GM21717 (cell line): Measurements from ENCODE around the gene KRABD2.
"Not testable (repeated sequence)": the region's sequence is repeated elsewhere in the genome, so short reads cannot be mapped to it uniquely, and the experiment has no call there.

Experiments
- ATAC-seq: cut with Tn5 transposase; IDR thresholded peaks from one replicate; pipeline ENCODE4 v1.9.1; 2021; ENCODE audit warnings: mild to moderate bottlenecking, moderate library complexity; ENCODE audit not compliant: unreplicated experiment

The KRABD2 gene

DNA sequence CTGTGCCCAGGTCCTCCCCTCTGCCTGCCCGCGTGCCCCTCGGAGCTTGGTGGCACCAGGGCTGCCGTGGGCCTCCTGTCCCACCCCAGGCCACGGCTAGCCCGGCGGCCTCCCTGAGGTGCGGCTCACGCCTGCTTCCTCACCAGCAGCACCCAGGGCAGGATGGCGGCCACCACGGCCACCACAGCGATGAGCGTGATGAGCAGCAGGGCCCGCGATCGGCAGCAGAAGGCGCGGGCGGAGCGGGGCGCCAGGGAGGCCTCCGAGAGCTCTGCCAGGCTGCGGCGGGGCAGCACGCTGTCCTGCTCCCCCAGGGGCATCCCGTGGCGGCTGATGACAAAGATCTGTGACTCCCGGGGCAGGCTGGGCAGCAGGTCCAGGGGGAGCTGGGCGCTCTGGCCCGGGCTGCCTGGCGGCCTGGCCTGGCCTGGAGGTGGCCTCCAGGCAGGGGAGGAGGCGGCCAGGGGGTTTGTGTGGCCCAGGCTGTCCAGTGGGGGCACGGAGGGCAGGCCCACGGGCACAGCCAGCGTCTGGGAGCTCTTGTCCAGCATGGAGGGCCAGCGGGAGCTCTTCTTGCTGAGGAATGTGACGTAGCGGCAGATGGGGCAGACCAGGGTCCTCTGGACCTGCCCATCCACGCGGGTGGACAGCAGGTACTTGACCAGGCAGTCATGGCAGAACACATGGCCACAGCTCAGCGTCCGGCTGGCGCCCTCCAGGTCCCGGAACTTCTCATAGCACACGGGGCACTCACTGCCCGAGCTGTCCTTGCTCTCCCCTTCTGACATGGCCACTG is 16.4 kb upstream of the KRABD2 start:
- no peak for ATAC-seq

DNA sequence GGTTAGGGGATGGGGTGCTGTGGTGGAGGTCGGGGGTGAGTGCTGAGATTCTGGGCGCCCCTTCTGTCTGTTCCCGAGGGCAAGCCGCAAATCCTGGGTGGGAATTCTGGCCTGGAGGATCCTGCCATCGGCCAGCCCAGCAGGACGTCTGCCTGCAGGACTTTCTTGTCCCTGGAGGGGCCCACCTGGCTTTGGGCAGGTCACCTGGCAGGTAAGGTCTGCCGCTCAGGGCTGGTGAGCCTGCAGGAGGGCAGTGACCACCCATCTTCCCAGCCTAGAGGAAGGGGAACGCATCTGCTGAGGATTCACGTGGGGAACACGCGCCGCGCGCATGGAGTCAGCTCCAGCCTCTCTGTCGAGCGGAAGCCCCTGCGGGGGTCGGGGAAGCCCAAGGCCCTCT is 15.8 kb upstream of the KRABD2 start:
- ATAC-seq: no peak

DNA sequence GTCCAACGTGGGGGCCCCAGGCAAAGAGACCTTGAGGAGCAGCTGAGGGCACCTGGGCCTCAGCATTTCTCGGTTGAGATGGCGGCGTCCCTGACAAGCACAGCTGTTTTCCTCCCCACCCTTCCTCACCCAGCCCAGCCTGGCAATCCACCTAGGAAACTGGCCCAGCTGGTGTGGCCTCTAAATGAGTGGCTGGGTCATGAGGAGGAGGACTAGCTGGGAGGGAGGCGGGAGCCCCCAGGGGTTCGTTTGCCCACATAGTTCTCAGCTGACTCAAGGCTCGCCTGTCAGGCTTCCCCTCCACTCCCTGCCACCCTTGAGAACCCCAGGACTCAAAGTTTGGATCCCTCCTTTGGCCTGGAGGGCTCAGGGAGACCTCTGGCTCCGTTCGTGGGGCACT is 15.2 kb upstream of the KRABD2 start:
- ATAC-seq: no peak

DNA sequence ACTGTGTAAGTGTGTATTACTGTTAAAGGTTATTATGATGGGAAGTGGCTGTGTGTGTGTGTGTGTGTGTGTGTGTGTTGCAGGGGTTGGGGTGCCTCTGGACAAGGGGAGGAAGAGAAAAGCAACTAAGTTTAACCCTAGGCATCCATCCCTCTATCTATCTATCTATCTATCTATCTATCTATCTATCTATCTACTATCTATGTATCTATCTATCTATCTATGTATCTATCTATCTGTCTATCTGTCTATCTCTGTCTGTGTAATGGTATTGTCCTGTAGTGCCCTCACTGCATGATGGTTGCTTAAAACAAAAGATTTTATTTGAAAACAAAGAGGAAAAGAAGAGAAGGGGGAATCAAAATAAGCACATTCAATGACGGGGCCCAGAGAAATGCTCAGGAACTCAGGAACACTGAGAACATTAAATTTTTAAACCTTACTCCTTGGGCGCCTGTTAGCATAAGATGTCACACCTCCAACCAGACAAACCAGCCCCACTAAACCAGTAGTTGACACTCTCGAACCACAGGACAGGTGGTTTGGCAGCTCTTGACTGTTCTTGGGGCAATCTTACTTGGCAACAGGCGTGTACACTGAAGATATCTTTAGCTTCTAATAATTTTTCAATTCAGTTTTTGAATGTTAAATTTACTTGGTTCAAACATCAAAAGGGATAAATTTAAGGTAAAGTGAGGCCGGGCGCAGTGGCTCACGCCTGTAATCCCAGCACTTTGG is 11.6 kb upstream of the KRABD2 start:
- no peak for ATAC-seq

DNA sequence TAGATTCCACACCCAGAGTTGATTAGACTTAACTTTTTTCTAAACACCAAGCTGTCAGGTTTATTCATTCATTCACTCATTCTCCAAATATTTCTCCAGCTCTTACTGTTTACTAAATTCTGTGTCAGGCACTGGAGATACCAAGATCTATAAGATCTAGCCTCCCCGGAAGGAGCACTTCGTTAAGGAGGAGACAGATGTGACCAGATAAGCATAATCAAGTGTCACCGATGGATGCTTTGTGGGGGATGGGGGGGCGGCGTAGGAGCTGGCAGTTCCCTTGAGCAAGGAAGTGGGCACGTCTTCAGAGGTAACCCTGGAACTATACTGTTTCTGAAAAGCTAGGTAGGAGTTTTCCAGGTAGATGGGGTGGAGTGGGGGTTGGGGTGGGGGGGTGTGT is 10.3 kb upstream of the KRABD2 start:
- no peak for ATAC-seq

DNA sequence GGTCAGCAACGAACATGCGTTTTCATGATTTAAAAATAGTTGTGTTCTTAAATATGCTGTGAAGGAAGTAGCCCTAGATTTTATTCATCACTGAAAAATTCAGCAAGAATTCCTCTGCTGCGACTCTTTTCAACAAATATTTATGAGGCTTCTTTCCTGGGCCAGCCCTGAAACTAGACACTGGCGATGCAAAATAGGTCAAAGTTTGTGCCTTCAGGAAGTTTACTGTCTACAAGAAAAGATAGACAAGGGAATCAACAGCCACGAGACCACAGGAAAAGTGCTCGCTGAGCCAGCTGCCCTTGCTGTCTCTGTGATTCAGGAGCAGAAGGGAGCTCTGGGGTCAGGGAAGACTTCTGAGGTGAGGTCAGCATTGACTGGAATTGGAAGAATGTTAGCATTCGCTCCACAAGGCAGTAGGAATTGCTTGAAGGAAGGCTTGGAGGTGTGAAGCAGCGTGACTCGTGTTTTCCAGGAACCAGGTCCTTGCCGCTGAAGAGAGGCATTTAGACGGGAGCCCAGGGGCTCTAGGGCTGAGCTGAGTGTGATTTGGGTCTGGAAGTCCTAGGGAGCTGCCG is 8.4 kb upstream of the KRABD2 start:
- no peak for ATAC-seq

DNA sequence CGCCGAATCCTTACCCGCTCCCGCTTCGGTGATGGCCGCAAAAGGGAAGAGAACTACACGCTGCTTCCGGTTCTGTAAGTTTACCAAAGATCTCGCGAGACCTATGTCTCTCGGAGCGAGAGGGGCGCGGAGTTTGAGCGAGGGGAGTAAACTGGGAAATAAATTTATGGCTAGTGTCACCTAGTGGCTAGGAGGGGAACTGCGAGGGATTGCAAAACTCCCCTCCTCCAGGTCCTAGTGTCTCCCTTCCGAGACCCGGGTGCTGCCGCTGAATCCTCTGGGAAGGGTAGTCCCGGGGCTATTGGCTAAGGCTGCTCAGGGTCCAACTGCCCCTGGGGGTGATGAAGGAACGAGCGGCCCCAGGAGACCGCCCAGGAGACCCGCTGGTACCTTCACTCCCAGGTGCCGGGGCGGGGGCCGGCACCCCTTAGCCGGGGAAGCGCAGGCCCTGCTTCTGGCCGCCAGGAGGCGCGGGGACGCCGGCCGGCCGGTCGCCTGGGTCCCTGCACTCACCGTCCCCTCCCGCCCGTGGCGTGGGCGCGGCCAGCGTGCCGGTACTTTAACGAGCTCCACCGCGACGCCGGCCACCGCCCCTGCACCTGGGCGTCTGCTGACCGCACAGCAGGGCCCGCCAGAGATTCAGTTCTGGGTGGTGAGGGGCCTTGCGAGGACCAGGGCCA is 6.8 kb upstream of the KRABD2 start, which contains the start of gene RPL26:
Gene RPL26 (minus strand): TSS at position 51 of the 680 bp plus-strand sequence. CDS start 883 bp downstream, outside the sequence.
- peak; percentile 81 for ATAC-seq

DNA sequence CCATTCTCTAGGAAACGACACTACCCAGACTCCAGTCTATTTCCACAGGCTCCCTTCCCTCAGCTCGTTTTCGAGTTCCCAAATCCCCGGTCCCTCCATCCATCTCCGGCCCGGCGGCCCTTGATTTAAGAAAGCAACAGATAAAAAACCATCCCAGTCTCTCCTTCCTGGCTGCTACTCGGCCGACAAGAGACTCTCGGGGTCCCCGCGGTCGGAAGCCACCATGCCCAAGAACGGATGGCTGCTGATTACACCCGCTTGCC is 6.3 kb upstream of the KRABD2 start:
- no peak for ATAC-seq

DNA sequence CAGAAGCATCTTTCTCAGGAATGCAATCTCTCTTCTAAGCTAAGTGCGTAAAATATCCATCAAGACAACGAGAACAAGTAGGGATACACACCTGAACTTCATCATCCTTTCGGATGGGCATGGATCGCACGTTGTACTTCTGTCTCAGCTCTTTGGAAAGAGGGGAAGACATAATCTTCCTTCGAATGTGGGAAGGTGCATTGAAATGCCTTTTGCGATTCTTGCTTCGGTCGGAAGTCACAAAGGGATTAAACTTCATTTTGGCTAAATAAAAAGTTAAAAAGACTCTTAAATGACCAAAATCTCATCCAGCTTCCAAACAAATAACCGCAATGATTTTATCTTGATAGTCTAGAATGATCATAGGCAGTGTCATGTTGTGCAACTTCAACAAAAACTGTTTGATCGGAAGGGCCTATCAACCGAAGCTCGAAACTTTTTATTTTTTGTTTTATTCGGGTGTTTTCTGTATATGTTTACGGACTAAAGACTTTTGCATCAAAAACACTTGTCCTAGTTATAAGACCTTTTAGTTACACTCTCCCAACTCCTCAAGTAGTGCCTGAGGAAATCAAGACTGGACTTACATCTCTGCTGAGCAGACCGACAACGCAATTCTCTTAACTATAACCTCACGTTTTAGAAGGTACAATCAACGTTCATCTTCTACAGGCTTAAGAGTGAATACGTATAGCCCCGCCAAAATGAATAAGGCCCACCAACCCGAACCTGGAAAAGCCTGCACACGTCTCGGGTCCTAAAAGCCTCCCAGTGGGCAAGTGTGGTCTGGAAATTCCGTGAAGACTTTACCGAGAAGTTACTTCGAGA is 5.8 kb upstream of the KRABD2 start:
- ATAC-seq: no peak

DNA sequence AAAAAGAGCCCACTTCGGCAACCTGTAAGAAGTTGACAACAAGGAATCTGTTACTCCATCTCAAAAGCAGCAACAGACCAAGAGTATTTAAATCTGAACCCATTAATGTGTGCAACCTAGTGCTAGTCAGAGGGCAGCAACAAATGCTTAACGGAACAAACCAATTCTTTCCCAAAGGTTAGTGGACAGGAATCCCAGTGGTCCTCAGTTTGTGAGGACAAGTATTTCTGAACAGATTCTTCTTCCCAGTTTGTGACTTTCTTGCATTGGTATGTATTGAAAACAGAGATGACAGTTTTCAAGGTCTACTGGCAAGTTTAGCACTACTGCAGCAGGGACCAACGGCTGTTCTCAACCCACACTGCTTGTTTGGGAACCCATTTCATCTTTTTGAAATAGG is 3.5 kb upstream of the KRABD2 start:
- ATAC-seq: no peak

DNA sequence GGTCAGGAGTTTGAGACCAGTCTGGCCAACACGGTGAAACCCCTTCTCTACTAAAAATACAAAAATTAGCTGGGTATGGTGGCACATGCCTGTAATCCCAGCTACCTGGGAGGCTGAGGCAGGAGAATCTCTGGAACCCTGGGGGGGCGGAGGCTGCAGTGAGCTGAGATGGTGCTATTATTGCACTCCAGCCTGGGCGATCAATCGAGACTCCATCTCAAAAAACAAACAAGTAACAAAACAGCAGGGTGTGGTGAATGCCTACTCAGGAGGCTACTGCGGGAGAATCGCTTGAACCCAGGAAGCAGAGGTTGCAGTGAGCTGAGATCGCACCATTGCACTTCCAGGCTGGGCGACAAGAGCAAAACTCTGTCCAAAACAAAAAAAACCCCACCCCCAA is 1.6 kb upstream of the KRABD2 start:
- not testable (repeated sequence) for ATAC-seq

DNA sequence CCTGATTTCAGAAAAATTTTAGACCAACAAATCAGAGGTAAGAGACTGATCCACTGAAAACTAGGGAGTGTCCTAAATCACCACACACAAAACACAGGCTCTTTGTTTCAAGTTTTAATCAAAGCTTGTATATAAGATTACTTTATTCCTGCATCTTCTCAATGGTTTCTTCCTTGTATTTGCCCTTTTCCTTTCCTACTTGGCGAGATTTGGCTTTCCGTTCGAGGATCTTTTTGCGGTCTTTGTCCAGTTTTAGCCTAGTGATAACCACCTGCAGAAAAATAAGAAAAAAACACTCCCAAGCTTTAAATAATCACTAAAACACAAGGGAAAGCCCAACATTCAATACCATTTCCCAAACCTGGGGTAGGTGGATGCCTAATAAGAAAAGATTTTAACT is 918 bp upstream of the KRABD2 start:
- no peak for ATAC-seq

DNA sequence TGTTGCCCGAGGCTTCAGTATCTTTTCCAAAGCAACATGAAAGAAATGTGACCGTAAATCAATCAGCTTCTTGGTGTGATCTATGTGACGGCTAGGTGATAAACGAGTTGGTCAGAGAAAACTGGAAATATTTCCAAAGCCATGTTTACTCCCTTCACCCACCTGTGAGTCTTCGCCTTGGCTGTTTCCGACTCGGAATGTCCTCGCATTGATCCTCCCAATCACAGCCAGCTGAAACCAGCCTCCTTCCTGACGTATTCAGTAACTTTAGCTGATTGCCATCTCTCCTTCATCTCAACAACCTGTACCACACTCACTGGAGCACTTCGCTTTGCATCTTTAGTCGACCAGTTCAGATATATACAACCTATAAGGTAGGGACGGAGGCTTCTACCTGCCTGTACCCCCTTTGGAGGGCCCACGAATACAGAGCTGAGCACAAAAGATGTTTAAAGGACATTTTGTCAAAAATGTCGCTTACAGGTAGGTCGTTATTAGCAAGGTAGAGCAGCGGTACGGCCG is 705 bp downstream of the KRABD2 start:
- no peak for ATAC-seq

DNA sequence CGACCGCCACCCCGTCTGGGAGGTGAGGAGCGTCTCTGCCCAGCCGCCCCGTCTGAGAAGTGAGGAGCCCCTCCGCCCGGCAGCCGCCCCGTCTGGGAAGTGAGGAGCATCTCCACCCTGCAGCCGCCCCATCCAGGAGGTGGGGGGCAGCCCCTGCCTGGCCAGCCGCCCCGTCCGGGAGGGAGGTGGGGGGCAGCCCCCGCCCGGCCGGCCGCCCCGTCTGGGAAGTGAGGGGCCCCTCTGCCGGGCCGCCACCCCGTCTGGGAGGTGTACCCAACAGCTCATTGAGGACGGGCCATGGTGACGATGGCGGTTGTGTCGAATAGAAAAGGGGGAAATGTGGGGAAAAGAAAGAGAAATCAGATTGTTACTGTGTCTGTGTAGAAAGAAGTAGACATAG is 2.6 kb downstream of the KRABD2 start:
- ATAC-seq: not testable (repeated sequence)

DNA sequence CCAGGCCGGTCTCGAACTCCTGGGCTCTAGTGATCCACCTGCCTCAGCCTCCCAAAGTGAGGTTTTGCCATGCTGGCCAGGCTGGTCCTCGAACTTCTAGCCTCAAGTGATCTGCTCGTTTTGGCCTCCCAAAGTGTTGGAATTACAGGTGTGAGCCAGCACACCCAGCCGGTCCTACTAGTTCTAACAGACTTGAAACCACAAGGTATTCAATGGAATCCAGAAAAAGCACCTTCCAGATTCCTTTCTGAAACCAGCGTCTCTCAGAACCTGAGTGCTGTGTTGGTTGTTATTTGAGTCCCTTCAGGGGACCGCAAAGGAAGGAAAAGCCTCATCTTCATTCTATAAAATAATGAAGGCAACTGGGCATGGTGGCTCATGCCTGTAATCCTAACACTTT is 4.1 kb downstream of the KRABD2 start:
- no peak for ATAC-seq

DNA sequence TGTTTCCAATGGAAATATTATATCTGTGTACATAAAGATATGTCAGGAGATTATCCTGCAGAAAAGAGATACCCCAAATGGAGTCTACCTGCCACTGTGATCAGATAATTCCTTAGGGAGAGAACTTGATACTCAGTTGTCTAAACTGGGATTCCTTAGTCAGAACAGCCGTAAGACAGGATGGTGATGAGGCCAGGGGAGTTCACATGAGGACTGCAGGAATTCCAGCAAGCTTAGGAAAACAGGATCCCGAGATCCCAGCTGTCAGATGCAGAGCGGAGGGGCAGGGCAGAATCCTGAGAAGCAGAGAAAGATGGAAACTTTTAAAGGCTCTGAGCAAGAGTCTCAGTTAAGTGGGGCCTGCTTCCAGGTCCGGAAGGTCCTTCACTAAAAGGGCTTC is 4.7 kb downstream of the KRABD2 start:
- no peak for ATAC-seq

DNA sequence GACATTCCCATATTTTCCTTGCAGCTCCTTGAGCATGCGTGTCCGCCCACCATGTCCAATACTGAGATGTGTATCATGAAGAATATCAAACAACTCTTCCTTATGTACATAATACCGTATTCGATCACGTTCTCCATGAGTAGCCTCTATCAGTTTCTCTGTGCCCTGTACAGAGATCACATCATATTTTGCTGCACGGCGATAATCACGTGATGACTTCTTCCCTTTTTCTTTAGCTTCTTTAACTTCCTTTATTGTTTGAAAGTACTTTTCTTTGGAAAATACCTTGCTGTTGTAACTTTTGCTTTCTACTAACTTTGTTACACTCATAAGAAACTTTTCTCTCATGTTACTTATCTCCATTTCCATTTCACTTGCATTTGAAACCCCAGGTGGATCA is 6.6 kb downstream of the KRABD2 start:
- no peak for ATAC-seq

DNA sequence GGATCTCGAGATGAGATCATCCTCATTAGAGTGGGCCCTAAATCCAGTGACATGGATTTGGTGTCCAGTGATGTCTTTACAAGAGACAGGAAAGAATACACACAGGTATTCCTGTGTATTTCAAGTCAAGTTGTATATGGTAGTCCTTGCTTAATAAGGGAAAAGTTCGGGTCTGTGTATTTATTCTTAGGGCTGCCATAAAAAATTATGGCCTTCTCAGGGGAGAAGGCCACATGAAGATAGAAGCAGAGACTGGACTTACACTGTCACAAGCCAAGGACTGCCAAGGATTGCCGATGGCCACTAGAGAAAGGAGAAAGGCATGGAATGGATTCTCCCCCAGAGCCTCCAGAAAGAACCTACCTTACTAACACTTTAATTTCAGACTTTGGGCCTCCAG is 8.3 kb downstream of the KRABD2 start:
- no peak for ATAC-seq

DNA sequence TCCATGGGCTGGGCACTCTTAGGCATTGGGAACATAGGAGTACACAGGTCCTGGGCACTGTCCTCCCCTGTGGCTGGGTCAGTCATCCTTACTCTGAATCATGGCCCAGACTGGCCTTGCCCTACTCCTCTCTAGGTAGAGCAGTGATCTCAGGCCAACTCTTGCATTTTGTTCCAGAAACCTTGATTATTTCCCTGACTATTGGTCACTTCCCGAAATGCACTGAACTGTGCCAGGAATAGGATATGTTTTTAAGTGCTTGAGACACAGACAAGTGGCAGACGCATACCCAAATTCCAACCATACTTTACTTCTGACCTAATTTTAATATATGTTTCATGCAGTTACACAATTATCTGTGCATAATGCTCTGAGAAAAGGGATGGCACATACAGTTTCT is 10.3 kb downstream of the KRABD2 start:
- ATAC-seq: no peak

DNA sequence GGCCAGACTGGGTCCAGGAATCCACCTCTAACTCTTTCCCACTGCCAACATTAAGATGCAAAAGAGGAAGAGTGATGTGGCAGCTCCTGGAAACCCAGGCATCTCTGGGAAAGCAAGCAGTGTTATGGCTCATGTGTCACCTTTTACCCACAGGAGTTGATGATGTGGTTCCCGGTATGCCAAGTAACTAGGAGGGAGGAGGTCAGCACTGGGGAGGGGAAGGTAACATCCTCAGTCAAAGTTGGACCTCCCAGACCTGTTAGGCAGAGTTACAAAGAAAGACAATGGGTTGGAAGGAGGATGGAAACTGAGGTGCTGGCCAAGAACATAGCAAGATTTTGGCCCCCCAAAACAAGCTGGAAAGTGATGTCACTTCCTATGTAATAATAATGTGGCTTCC is 11.4 kb downstream of the KRABD2 start:
- ATAC-seq: no peak
